IPS DF 6.9 (cell line): ENCODE data around the gene USP26.
"Not testable (repeated sequence)": the region's sequence is repeated elsewhere in the genome, so short reads cannot be mapped to it uniquely, and the experiment has no call there.

Experiments
- DNase-seq: peaks from one replicate; pipeline ENCODE4 v3.0.0-alpha.2; 2013; ENCODE audit warnings: low read depth, low spot score
- H3K27ac ChIP-seq: one replicate; pipeline ENCODE4 v1.5.1; 2013; ENCODE audit warnings: low read length, control low read depth
- H3K27me3 ChIP-seq: 2 replicates; pipeline ENCODE4 v1.6.1; 2013; ENCODE audit warnings: mild to moderate bottlenecking, low read length; ENCODE audit not compliant: control insufficient read depth, insufficient read depth
- H3K36me3 ChIP-seq: 2 replicates; pipeline ENCODE4 v1.6.1; 2013; ENCODE audit warnings: low read length; ENCODE audit not compliant: control insufficient read depth, insufficient read depth
- H3K4me1 ChIP-seq: 2 replicates; pipeline ENCODE4 v1.6.1; 2013; ENCODE audit warnings: low read length; ENCODE audit not compliant: control insufficient read depth, insufficient read depth
- H3K4me3 ChIP-seq: 2 replicates; pipeline ENCODE4 v1.5.1; 2013; ENCODE audit warnings: mild to moderate bottlenecking, low read length
- H3K9me3 ChIP-seq: 2 replicates; pipeline ENCODE4 v1.6.1; 2013; ENCODE audit warnings: low read length, inconsistent platforms; ENCODE audit not compliant: control insufficient read depth, insufficient read depth
- WGBS: extraction: QIAGEN DNeasy Blood & Tissue Kit; methylation state at CpG from one replicate; pipeline ENCODE4 v1.1.7; 2013; ENCODE audit warnings: mixed read lengths, missing lambda C conversion rate; ENCODE audit not compliant: insufficient read length, insufficient coverage; 5-methylcytosine and 5-hydroxymethylcytosine counted together

Gene USP26

DNA sequence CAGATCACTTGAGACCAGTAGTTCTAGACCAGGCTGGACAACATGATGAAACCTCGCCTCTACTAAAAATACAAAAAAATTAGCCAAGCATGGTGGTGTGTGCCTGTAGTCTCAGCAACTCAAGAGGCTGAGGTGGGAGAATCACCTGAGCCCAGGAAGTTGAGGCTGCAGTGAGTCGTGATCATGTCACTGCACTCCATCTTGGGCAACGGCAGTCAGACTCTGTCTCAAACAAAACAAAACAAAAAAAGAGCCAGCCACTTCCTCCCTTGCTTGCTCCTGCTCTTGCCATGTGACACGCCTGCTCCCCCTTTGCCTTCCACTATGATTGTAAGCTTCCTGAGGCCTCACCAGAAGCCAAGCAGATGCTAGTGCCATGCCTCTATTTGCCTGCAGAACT lies 19.1 kb downstream of the USP26 start:
- no CpG with 5 or more reads among the region's 4 CpGs for WGBS
- H3K9me3 ChIP-seq, H3K4me1 ChIP-seq, H3K36me3 ChIP-seq, H3K4me3 ChIP-seq, DNase-seq, H3K27me3 ChIP-seq, H3K27ac ChIP-seq: not testable (repeated sequence)

DNA sequence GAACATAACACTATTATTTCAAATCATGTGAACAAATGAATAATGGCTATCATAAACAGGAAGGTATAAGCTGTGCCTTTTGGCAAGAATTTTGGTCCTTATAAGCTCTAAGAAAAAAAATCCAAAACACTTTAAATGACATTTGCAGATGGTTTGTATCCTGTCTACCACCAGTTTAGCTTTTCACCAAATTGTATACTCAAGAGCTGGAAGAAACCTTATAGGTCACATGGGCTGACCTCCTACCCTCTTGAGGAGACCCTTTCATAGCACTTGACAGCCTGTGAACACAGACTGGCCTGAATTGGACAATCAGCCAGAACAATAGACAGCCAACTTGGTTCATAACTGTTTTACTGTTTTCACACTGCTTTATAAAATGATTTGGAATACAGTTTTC lies 24.3 kb downstream of the USP26 start:
- H3K4me3 ChIP-seq = no peak overlapping the region
- no peaks in the 10 kb centered on the region for H3K27me3 ChIP-seq
- H3K4me1 ChIP-seq = no peaks in the 10 kb centered on the region
- DNase-seq = no peak
- no peak overlapping the region for H3K27ac ChIP-seq
- no peaks in the 10 kb centered on the region for H3K9me3 ChIP-seq
- H3K36me3 ChIP-seq = no peaks in the 10 kb centered on the region

DNA sequence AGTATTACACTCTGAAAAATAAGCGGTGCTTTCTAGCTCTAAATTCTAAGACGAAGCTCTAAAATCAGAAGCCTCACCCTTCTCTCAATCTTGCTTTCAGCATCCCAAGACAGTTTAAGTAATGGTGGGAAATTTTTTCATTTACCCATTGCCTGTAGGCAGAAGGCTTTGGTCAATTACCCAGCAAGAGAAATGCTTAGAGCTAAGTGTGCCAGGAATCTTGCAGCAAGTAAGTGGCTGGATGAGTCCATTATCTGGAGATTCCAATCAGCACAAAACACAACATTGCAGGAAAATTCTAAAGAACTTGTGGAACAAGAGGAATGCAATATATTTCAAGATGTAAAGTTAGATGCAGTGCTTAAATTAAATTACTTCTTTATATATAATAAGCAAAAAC lies 28.4 kb downstream of the USP26 start:
- WGBS = no CpG with 5 or more reads among the region's 2 CpGs
- Histone ChIP-seq H3K9me3 (no peaks in the 10 kb centered on the region), H3K4me1 (no peaks in the 10 kb centered on the region), H3K36me3 (no peaks in the 10 kb centered on the region), H3K4me3 (no peak overlapping the region), H3K27ac (no peak overlapping the region), H3K27me3 (no peaks in the 10 kb centered on the region)
- DNase-seq = no peak

DNA sequence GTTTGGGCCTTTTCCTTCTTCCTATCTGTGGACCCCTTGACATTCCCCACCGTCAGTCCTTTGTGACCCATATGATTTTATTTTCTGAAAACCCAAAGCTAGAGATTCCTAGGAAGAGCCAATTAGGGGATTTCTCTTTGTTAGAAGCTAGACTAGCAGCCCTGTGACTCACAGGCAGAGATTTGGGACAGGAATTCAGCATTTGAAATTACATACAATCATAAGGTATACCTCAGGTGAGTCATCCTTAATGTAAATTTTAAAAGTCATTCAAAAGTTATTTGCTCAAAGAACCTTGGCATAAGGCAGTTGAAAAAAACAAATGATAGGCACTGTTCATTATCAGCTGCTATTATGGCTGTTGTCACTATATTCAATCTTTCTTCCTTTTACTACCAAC lies 40.6 kb downstream of the USP26 start:
- no peaks in the 10 kb centered on the region for H3K9me3 ChIP-seq
- no CpG with 5 or more reads among the region's 1 CpG for WGBS
- no peaks in the 10 kb centered on the region for H3K36me3 ChIP-seq
- no peaks in the 10 kb centered on the region for H3K27me3 ChIP-seq
- H3K27ac ChIP-seq = no peak overlapping the region
- no peaks in the 10 kb centered on the region for H3K4me1 ChIP-seq
- no peak overlapping the region for H3K4me3 ChIP-seq
- DNase-seq = no peak

DNA sequence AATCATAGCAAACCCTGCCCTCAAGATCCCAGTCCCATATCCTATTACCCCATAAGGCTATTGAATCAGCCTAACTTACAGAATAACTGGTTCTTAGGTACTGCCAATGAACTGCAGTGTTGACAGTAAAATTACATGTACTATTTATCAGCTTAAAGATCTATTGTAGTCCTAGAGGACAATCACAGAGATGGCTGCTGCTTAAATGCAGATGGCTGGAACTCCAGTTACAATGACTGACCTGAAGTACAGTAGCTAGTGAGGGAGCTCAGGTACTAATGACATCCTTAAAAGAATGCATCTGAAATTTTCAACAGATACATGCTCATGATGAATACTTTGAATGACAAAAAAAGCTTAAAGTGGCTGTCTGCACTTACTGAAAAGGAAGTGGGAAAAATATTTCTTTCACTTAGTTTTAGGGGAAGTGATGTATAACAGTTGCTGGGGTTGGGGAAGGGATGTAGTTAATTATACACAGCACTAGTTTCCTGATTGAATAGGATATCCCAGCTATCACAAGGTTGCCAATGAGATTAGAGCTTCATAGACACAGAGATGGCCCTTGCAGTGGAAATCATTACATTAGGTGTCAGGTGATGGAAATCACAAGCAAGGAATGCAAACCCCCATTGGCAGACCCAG lies 42.0 kb downstream of the USP26 start:
- no peak overlapping the region for H3K27ac ChIP-seq
- no peak overlapping the region for H3K4me3 ChIP-seq
- no peaks in the 10 kb centered on the region for H3K36me3 ChIP-seq
- no peaks in the 10 kb centered on the region for H3K4me1 ChIP-seq
- no peaks in the 10 kb centered on the region for H3K27me3 ChIP-seq
- H3K9me3 ChIP-seq = no peaks in the 10 kb centered on the region
- DNase-seq = no peak

DNA sequence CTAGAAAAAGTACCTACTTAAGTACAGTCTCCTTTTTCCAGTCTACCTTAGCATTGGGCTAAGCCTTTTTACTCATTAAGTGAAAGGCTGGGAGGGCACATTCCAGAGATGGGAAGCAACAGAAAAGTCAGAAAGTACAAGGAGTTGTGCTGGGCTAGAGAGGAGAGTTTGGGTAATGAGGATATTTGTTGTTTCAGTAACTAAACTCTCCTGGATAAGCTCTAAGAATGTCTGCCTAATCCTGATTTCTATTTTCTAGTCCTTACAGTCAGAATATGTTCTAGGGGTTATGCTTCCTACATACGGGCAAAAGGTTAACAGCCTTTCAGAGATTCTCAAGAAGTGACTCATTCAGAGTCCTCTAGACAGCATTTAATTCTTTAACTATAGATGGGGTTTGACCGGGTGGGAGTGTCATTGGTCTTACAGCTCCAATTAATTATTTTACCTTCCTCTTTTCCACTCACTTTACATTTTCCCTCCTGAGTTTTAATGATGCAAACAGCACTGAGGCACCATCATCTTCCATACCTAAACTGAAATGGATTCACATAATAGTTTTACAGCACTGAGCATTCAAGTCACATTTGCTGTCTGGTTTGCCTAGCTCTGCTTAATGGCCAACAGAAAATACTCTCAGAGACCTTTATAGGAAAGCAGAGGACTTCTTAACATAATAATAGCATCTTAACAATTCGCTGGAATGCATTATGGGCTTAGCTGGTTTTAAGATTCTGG lies 42.9 kb downstream of the USP26 start:
- no peak overlapping the region for H3K4me3 ChIP-seq
- H3K4me1 ChIP-seq = no peaks in the 10 kb centered on the region
- DNase-seq = no peak
- H3K9me3 ChIP-seq = no peaks in the 10 kb centered on the region
- WGBS = no CpG with 5 or more reads among the region's 3 CpGs
- H3K27ac ChIP-seq = no peak overlapping the region
- no peaks in the 10 kb centered on the region for H3K27me3 ChIP-seq
- no peaks in the 10 kb centered on the region for H3K36me3 ChIP-seq

DNA sequence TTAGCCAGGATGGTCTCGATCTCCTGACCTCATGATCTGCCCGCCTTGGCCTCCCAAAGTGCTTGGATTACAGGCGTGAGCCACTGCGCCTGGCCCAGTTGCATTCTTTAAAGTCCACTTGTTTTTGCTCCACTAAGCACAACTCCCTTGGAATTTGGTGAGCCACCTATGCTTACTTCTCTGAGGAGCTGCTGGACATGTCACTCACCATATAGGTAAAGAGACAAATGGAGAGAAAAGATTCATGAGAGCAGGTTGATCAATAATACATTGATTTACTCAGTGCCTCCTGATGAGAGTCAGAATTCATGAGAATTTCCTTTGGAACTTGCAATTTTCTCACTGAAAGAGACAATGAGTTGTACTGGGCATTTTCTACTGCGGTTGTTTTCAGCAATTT lies 48.2 kb downstream of the USP26 start:
- no CpG with 5 or more reads among the region's 5 CpGs for WGBS
- Histone ChIP-seq H3K4me3 (no peak overlapping the region), H3K27me3 (no peaks in the 10 kb centered on the region)

DNA sequence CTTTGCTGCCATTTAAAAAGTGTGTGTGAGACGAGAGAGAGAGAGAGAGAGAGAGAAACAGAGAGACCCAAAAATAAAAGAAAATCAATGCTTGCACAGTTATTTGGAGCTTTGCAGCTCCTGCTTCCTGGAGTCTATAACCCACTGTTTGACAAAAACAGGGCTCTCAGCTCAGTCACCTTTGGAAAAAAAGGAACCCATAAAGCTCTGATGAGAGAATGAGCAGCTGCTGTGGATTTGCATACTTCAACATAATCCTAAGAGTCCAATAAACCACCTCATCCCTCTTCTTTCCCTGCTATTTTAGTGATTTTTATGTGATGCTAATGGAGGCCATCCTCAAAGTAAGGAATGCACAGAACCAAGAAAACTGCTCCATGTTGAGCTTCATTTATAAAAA lies 50.3 kb downstream of the USP26 start:
- WGBS = no CpG with 5 or more reads among the region's 1 CpG

More for the DNA sequence above, 48.2 kb downstream of the USP26 start:
- Histone ChIP-seq H3K27ac (no peak overlapping the region), H3K9me3 (no peaks in the 10 kb centered on the region), H3K36me3 (no peaks in the 10 kb centered on the region), H3K4me1 (no peaks in the 10 kb centered on the region)
- DNase-seq = no peak

DNA sequence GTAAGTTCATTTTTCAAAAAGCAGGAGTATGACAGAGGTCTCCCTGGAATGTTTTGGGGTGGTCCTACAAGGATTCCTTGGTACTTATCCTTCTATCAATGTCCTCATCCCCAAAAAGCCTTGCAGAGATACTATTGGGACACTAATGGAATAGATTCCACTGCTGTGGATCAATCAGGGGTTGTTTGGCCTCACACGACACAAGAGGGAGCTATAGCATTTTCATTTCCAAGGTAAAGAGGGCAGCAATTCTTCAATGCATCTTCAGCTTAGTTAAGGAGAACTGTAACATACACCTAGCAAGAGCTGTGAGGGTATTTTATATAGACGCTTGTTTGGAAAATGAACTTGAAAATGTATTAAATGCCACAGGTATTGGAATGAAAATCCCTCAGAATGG lies 50.9 kb downstream of the USP26 start:
- no peak for DNase-seq
- no peaks in the 10 kb centered on the region for H3K4me1 ChIP-seq
- H3K36me3 ChIP-seq = no peaks in the 10 kb centered on the region
- no peak overlapping the region for H3K27ac ChIP-seq
- H3K4me3 ChIP-seq = no peak overlapping the region
- H3K9me3 ChIP-seq = no peaks in the 10 kb centered on the region
- H3K27me3 ChIP-seq = no peaks in the 10 kb centered on the region
- no CpG with 5 or more reads among the region's 2 CpGs for WGBS

More for the DNA sequence above, 50.3 kb downstream of the USP26 start:
- H3K27me3 ChIP-seq = no peaks in the 10 kb centered on the region
- no peak overlapping the region for H3K4me3 ChIP-seq
- no peak for DNase-seq
- H3K4me1 ChIP-seq = no peaks in the 10 kb centered on the region
- no peaks in the 10 kb centered on the region for H3K36me3 ChIP-seq
- no peaks in the 10 kb centered on the region for H3K9me3 ChIP-seq
- H3K27ac ChIP-seq = no peak overlapping the region

DNA sequence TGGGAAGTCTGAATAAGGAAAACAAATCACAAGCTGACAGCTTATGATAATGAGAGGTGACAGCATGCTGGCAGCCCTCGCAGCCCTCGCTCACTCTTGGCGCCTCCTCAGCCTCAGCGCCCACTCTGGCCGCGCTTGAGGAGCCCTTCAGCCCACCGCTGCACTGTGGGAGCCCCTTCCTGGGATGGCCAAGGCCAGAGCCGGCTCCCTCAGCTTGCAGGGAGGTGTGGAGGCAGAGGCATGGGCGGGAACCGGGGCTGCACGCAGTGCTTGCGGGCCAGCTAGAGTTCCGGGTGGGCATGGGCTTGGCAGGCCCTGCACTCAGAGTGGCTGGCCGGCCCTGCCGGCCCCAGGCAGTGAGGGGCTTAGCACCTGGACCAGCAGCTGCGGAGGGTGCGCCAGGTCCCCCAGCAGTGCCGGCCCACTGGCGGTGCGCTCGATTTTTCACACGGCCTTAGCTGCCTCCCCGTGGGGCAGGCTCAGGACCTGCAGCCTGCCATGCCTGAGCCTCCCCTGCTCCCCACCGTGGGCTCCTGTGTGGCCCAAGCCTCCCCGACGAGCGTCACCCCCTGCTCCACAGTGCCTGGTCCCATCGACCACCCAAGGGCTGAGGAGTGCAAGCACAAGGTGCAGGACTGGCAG lies 52.6 kb downstream of the USP26 start:
- not testable (repeated sequence) for H3K9me3 ChIP-seq, H3K27ac ChIP-seq, H3K4me3 ChIP-seq, H3K27me3 ChIP-seq, DNase-seq, H3K36me3 ChIP-seq, H3K4me1 ChIP-seq
- WGBS = no CpG with 5 or more reads among the region's 28 CpGs

DNA sequence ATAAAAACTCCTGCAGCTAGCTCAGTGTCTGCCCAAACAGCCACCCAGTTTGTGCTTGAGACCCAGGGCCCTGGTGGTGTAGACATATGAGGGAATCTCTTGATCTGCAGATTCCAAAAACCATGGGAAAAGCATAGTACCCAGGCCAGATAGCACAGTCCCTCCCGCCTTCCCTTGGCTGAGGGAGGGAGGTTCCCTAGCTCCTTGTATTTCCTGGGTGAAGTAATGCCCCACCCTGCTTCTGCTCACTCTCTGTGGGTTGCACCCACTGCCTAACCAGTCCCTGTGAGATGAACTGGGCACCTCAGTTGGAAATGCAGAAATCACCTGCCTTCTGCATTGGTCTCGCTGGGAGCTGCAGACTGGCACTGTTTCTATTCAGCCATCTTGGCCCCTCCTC lies 54.6 kb downstream of the USP26 start:
- H3K4me1 ChIP-seq = no peaks in the 10 kb centered on the region
- WGBS = no CpG with 5 or more reads among the region's 2 CpGs
- no peak overlapping the region for H3K27ac ChIP-seq

More for the DNA sequence above, 54.6 kb downstream of the USP26 start:
- Histone ChIP-seq H3K9me3 (no peaks in the 10 kb centered on the region), H3K36me3 (no peaks in the 10 kb centered on the region), H3K4me3 (no peak overlapping the region), H3K27me3 (no peaks in the 10 kb centered on the region)
- DNase-seq = no peak
